HG03108 (cell line): ENCODE results near the gene NEXMIF.
A peak's percentile ranks its signal among the peaks of the same experiment; 100 is the strongest.
"Not testable (repeated sequence)": the region's sequence is repeated elsewhere in the genome, so short reads cannot be mapped to it uniquely, and the experiment has no call there.

Source experiments
- ATAC-seq: cut with Tn5 transposase; IDR thresholded peaks from one replicate; pipeline ENCODE4 v1.9.1; 2021; ENCODE audit warnings: moderate library complexity; ENCODE audit not compliant: unreplicated experiment

The NEXMIF gene

GRCh38 chrX:74797338-74797887 is 127.8 kb downstream of the NEXMIF start:
- no peak for ATAC-seq

GRCh38 chrX:74788545-74789086 is 136.6 kb downstream of the NEXMIF start:
- no peak for ATAC-seq

- ATAC-seq = no peak
These were observed 140.6 kb downstream of the NEXMIF start for GRCh38 chrX:74784629-74785028.

- peak; percentile 65 for ATAC-seq
These were observed 143.7 kb downstream of the NEXMIF start for GRCh38 chrX:74781507-74782034.

GRCh38 chrX:74779175-74779574 is 146.1 kb downstream of the NEXMIF start:
- no peak for ATAC-seq

- no peak for ATAC-seq
These were observed 150.3 kb downstream of the NEXMIF start for GRCh38 chrX:74774988-74775387.

- no peak for ATAC-seq
These were observed 188.8 kb downstream of the NEXMIF start for GRCh38 chrX:74736450-74736849.

GRCh38 chrX:74705269-74705668 is 220.0 kb downstream of the NEXMIF start:
- no peak for ATAC-seq

- ATAC-seq = not testable (repeated sequence)
These were observed 223.9 kb downstream of the NEXMIF start for GRCh38 chrX:74701343-74701742.

- ATAC-seq = no peak
These were observed 240.8 kb downstream of the NEXMIF start for GRCh38 chrX:74684466-74684865.
